Measurements from ENCODE around the gene LRMDA. TPM values are rescaled to one million over a fixed set of nuclear protein-coding genes. Genes with fewer than 3 reads are reported as not detected.

The LRMDA gene
- total and polyA plus RNA-seq, 2 of the 8 experiments (the other 6 are each of a cell fraction or from before 2014, with no cell fraction given), result 0.86 to 2.8 TPM

- TF ChIP-seq, protein P1, sequence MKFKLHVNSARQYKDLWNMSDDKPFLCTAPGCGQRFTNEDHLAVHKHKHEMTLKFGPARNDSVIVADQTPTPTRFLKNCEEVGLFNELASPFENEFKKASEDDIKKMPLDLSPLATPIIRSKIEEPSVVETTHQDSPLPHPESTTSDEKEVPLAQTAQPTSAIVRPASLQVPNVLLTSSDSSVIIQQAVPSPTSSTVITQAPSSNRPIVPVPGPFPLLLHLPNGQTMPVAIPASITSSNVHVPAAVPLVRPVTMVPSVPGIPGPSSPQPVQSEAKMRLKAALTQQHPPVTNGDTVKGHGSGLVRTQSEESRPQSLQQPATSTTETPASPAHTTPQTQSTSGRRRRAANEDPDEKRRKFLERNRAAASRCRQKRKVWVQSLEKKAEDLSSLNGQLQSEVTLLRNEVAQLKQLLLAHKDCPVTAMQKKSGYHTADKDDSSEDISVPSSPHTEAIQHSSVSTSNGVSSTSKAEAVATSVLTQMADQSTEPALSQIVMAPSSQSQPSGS (IDR thresholded peaks at IDR 0.05; ENCODE audit: low read length), result no peak
- TF ChIP-seq, protein P2, sequence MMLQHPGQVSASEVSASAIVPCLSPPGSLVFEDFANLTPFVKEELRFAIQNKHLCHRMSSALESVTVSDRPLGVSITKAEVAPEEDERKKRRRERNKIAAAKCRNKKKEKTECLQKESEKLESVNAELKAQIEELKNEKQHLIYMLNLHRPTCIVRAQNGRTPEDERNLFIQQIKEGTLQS (IDR thresholded peaks at IDR 0.05; ENCODE audit: insufficient read depth, low read depth, low read length), result no peak
- TF ChIP-seq BACH1 (IDR thresholded peaks at IDR 0.05; ENCODE audit: low read length), result no peak
- no peak for TF ChIP-seq GTF2F1 (IDR thresholded peaks at IDR 0.05; ENCODE audit: borderline replicate concordance, low read depth, low read length)
- no peak for TF ChIP-seq SIRT6 (IDR thresholded peaks at IDR 0.05; ENCODE audit: low read length)
- TF ChIP-seq HDAC6 (IDR thresholded peaks at IDR 0.05; ENCODE audit: low read depth, low read length), result no peak
Observed at GRCh38 chr10:75394221-75394620, 37.2 kb upstream of the LRMDA start (continued).
